Right lung (tissue), 10 donors: ENCODE results near the gene SCN10A. TPM values are rescaled to one million over a fixed set of nuclear protein-coding genes. Genes with fewer than 3 reads are reported as not detected.

Experiments
- DNase-seq, 2 donors: peaks; one replicate each; pipeline ENCODE4 v3.0.0-alpha.2; 2013
- long read RNA-seq, 8 donors: transcript quantifications; one replicate each; lab custom pipeline, GENCODE V29; 2026
- polyA plus RNA-seq, 5 donors: library from polyadenylated mRNA; unstranded; fragments of 120-200 nt; gene quantifications; one replicate each; pipeline versions ENCODE4 v1.2.1 to v1.2.3, GENCODE V29; 2013; ENCODE audit warnings: inconsistent platforms in 1 of 5, low replicate concordance in 1 of 5; ENCODE audit not compliant: insufficient read length in 5 of 5, insufficient read depth in 1 of 5

Gene SCN10A
- not detected for polyA plus RNA-seq
- long read RNA-seq, donor 1 = 0 reads
- long read RNA-seq, donor 2 = 0 reads
- long read RNA-seq, donor 3 = 0 reads
- long read RNA-seq, donor 4 = 0 reads
- long read RNA-seq, donor 5 = 0 reads
- long read RNA-seq, donor 6 = 0 reads
- long read RNA-seq, donor 7 = 0 reads
- long read RNA-seq, donor 8 = 0 reads

DNA sequence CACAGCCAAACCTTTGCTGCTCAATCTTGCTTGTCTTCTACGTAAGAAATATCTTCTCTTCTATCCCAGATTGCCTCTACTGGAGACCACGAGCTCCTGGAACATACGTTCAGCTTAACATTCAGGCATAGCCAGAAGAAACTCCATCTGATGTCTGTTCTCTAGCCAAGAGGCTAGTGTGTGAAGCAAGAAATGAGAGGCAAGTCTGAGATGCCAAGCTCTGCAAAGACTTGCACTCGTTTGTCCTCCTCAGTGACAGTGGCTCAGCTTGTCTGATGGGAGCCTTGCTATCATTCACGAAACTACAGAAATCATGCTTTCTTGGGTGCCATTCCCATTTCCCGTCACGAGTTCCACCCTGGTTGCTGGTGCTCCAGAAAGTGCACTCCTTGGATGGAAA lies at the start of gene SCN10A:
Gene SCN10A, minus strand, starts transcription at position 192 of the 400 bp plus-strand sequence. CDS start 22,207 bp downstream, outside the sequence.
- DNase-seq = no peak

DNA sequence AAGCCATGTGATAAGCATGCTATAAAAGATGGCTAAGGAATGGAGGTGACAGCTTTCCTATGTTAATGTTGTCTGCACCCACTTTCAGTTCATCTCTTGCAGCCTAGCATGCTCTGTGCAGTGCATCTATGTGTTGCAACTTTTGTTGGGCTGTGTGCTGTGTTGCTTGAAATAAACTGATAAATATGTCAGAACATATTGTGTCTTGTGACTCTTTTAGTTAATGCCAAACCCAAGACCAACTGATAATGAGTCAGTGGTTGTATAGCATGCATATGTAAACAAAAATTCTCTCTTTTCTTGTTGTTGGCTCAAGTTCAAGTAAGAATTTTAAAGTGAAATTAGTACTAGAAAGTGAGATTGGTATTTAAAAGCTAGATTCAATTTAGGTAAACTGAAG lies 37.0 kb upstream of the SCN10A start:
- DNase-seq = no peak

DNA sequence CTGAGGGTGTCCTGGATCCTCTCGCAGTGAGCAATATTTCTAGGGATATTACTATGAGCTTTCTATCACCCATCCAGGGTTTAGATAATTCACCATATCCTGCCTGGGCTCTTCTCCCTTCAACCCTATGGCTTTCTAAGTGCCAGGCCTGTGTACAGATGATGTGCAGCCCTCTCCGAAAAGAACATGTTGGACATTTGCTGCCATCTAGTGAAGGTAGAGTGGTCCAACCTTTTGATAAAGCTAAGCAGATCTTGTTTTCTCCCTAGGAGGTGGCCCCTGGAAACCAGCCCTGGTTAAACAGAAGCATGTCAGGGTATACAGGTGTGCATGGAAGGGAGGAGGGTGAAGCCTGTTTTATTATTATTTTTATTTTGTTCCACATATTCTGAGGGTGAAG lies 27.9 kb upstream of the SCN10A start:
- DNase-seq = no peak

DNA sequence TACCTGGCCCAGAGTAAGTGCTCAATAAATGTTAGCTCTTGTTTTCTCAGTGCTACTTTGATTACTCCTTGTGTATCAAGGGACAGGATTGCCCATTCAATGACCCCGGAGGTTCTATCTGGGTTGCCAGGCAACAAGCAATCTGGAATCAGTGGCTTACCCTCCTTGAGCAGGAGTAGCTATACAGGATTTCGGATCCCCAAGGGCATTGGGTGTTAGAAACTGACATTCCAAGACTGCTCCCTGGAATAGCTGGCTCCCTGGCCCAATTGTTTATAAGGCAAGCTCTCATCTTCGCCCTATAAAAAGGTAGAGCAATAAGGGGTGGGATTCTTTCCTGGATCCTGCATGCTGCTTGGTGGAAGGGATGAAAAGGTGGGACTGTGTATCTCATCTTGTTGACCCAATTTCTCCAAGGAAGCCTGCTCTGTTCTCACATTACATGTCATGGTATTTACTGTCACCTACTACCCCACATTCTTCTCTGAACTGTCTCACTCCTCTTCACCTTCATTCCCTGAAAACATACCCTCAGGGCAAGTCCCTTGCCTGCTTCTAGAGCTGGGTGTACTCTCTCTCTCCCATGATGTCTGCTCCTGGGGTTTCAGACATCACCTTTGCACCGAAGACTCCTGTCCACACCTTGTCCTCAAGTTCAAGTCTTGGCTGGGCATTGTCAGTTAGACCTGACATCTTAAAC lies 26.4 kb upstream of the SCN10A start:
- DNase-seq = no peak

DNA sequence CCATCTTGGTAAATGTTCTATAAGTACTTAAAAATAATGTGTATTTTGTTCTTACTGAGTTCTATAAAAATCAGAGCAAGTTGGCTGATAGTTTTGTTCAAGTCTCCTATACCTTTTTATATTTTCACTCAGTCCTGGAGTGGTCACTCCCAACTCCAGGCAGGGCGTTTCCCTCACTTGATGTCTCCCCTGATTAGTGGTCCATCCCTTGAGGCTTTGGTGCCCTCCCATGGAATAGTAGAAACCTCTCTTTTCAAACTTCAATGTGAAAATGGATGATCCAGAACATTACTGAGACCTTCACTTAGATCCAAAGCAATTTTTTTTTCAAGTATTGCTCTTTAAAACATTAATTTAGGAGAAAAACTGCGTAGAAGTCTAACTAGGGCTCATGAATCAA lies 25.0 kb upstream of the SCN10A start:
- no peak for DNase-seq

DNA sequence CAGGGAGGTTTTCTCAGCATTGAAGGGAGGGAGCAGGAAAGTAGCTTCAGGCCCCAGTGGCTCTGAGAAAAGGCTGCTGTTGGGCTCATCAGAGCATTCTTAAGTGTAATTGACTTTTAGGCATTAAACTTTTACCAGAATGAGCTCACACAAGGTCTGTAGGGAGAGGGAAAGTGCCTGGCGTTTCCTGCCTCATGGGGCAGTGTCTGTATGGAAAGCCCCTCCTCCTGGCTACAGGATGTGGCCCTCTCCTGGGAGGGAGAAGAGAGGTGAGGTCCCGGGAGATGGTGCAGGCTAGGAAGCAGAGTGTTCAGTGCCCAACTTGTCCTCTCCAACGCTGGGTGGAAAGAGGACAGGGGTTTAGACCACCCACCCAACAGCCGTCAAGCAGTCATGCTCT lies 21.3 kb upstream of the SCN10A start:
- no peak for DNase-seq

DNA sequence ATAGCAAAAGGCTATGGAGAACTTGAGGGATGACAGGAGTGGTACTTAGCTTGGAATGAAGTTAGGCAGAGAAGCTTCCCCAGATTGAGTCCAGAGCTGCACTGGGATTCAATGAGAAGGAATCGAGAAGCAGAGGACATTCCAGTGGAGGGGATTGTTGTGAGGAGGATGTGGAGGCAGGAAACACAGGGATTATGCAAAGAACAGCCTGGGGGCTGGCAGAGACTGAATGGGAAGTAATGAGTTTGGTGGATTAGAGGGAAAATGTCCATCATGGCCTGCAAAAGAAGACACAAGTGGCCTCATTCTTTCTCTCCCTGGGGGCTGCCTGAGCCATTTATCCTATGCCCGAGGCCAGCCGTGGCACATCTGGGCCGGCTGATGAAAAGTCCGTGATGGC lies 20.5 kb upstream of the SCN10A start:
- no peak for DNase-seq

DNA sequence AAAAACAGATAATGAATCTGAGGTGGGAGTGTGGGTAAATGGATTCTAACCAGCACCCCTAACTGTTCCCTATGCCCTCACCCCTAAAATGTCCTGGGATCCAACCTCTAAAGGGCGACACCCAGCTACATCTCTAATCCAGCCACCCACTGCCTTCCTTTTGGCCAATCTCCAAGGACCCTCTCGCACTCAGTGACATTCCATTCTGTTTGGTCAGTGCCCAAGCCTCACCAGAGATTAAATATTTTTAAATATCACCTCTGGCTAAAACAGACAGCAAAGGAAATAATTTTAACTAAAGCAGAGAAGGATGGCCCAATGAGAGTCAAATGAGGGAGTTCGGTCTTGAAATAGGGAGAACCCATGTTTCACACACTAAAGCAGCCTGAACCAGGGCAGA lies 19.9 kb upstream of the SCN10A start:
- no peak for DNase-seq

DNA sequence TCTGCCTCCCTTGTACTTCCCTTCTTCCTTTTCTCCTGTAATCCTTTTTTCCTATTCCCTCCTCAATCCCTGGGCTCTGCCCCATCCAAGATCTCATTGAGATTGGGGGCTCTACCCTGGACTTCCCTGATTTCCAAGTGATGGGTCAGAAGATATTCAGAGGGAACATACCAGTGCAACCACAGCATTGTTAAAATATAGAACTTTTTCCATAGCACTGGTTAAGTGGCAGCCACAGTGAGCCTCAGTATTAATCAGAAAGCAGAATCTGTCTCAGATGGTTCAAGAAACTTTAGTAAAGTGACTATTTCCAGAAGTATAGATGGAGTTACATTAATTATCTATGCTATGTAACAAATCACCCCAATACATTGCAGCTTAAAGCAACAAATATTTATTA lies 18.7 kb upstream of the SCN10A start:
- DNase-seq = no peak

DNA sequence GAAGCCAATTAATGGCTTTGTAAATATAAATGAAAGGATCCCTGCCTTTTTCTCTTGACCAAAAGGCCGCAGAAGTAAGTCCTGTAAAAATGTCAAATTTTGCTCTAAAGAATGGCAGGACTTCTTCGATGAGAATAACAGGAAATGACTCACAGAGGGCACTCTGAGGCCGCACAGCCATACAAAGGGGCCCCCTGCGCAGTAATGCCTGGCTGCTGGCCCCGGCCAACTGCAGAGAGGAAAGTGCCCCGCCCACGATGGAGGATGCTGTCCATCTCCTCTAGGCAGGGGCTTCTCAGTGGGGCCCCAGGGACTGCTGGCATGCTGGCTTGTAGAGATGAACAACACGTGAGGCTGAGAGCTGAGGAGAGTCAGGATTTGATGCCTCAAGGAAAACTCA lies 18.1 kb upstream of the SCN10A start:
- peak in 1 of 2 donors; percentile 4 for DNase-seq

DNA sequence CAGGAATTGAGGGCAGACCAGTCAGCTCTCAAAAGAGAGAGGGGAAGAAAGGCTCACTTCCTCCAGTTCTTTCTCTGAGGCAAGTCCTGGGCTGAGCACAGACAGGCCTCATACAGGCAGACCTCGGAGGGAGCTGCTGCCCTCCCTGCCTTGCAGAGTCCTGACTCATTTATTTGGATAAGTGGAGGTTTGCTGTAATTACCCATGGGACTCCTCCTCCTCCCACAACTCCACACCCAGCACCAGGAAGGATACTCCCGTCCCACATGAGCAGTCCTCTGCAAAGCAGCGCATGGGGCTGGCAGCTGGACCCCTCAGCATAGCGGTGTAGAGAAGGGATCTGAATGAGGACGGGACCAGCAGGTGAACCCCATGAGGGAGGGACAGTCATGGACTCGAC lies 13.4 kb upstream of the SCN10A start:
- no peak for DNase-seq

DNA sequence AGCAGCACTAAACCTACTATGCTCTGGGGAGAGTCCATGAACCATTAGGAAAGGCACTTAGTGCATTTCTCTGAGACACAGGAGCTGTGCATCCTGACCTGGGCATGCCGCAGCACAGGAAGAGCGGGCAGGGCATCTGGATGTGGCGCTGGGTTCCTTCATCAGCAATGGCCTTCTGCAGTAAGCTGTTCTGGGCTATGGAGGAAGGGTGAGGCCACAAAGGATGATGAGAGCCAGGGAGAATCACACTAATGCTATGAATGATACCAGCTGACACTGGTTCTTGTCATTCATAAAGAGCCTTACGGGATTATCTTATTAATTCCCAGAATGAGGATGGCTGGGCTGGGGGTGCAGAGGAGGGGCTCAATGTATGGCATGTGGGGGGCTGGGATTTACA lies 12.7 kb upstream of the SCN10A start:
- no peak for DNase-seq

DNA sequence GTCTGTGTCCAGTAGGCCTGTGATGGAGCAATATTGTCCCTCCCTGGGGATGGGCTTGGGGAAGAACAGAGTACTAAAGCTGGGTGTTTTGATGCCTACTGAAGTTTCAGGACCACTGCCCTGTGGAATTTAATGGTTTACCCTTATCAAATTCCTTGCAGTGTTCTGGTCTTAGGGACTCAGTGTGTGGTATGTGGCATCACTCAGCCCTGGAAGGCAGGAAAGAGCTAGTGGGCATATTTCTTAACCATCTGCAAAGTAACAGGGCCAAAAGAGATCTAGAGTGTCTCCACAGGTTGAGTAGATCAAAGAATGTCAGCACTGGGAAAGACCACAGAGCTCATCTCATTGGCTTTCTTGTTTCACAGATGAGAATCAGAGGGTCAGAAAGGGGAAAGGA lies 11.8 kb upstream of the SCN10A start:
- DNase-seq = no peak

DNA sequence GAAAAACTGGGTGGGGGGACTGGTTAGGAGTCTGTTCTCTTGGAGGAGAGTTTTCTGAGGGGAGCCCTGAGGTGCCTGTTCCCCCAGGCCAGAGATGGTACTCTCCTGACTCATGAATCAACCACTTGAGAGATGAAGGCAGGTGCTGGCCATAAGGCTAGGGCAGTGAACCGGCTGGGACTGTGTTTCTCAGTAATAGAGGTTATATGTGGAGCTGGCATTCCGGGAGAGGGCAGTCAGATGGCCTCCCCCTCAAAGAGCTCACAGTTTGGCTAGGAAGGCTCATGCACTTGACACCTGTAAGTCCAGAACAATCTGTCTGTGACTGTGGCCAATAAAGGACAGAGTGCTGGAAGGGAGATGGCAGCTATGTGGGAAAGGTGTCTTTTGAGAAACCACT lies 10.0 kb upstream of the SCN10A start:
- no peak for DNase-seq

DNA sequence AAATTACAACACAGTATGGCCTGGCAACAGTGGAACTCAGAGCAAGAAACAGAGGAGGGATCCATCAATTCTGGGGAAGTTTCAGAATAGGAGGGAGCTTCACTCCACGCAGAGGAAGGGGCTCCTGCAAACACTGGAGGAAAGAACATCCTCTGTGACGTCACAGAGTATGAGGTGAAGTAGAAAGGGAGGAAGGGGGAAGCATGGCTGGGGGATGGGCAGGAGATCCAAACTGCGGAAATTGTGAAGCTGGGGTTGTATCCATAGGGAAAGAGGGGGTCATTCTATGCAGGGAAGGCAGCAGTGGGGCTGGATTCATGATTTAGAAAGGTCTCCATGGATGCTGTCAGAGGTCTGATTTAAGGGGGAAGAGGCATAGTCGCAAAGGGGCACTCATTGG lies 8.3 kb upstream of the SCN10A start:
- DNase-seq = no peak

DNA sequence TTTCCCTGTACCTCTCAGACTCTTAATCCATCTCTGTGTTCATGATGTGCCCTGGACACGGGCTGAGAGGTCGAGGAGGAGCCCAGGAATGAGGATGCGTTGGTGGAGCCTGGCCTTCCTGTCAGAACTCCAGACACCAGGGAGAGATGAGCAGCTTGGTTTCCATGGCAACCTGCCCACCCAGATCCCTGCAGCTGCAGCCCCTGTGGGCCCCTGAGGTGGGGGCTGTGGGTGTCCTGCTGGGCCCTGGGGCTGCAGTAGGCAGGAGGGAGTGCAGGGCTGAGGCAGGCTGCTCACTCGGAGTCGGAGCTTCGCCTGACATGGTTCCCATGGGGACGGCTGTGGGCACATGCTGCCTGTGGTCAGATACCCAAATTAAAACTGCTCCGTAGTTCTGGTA lies 7.7 kb upstream of the SCN10A start:
- DNase-seq = no peak

DNA sequence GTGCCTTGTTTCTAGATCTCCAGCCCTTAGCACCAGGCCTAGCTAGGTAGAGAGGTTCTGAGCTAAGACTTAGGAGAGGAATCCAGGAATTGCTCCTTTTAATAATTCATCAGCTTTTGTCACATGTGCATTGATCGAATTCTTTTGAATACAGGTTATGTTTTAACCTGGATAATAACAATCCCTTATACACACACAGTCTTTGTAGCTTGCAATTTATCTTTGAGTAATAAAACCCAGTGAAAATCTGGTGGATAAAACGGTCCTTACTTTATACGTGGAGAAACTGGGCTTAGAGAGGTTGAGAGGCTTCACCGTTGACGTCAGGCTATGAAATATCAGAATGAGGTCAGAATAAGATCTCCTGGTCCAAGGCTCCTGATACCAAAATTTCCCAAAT lies 7.2 kb upstream of the SCN10A start:
- DNase-seq = no peak

DNA sequence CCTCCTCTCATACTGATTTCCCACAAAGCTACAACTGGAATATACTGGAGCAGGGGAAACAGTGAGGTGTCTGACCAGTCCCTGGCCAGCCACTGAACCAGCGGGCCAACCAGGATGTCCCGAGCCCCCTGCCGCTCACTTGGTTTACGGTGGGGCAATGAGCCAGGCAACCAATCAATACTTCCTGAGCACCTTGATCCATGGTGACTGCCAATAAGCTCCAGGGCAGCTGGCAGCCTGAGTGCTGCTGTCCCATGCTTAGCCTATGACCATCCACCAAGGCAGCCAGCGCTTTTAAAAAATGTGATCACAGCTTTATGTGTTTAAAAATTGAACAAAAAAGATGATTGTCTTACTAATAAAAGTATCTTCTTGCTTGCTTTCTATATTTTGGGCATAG lies 4.2 kb downstream of the SCN10A start:
- no peak for DNase-seq

DNA sequence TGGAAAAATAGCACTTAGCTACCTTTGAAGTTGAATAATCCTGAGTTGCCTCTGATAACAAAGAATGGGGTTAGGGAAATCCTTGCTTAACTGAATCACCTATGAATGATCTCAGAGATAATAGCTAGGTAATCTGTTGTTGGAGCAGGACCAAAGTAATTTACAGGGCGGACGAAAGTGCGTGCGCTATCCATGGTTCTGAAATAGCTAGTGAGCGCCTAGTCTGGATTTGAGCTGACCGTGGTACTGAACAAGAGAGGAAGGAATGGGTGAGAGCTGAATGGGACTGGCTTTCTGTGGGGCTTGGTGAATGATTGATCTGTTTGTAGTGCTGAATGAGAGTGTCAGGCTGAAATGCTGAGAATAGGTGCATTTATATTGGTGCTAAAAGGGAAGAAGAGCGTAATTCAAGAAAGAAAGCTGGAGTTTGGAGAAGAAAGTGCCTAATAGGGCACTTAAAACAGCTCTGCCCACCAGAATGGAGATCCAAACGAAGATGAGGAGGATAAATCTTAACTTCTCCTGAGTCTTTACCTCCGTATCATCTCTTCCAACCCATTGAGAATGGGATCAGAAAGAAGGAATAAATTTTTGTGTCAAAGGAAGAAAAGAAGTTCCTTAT lies 10.1 kb downstream of the SCN10A start:
- DNase-seq = peak; percentile 29 to 60

DNA sequence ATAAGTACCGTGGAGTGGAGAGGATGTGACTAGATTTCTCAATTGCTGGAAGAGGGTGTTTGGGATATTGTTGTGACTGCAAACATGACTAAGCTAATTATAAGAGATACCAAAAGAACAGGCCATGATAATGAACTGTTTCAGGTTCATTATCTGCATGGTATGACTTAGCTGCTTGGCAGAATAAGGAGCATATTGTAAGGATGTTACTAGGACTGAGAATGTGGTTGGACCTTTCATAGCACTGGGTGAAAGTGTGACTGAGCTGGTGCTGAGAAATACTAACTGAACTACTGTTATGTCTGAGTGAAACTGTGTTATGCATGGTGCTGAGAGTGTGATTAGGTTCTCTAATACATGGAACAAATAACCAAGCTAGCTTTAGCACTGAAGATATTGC lies 11.0 kb downstream of the SCN10A start:
- DNase-seq = no peak

DNA sequence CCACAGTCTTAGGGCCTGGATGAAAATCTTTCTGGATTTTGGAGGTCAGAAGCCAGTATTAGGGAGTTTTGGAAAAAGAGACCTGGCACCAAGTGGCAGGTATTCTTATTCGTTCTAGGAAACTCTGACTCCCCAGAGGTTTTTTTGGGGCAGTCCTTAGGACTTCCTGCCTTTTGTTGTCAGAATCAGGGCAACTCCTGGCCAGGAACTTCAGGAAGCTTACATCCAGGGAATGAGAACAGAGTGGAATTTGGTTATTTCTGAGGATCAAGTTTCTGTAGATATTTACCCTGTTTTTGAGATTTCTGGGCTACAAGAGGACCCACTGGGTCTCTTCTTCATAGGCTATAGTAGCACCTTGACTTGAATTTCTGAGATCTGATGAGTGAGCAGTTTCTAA lies 15.5 kb downstream of the SCN10A start:
- DNase-seq = no peak

DNA sequence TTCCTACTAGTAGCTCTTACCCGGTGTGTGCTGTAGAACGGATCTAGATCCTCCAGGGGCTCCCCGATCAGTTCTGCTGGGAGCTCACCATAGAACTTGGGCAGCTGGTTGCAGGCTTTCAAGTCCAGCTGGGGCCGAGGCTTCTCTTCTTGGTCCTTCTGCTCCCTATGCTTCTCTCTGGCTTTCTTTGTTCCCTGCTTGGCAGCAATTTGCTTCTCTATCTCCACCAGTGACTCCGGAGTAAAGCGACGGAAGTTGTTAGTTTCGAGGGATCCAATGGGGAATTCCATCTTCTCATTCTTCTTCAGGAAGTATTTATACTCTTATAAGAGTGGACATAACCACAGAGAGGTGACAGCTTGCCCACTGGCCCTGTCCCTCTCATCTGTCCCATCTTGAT lies 22.3 kb downstream of the SCN10A start:
- DNase-seq = no peak

DNA sequence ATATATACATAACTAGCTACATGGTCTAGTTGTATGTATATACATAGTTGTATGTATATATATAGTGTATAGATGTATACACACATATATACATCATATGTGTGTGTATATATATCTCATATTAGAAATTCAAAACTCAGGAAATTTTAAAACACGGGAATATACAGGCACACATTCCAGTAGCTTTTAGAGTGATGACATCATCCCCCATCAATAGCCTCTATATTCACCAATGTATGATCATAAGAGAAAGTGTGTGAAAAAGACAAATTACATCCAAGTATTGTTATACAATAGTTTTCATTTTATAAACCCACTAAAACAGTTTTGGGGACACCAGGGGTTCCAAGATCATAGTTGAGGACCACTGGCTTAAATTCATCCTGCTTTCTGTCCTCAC lies 23.0 kb downstream of the SCN10A start:
- no peak for DNase-seq

DNA sequence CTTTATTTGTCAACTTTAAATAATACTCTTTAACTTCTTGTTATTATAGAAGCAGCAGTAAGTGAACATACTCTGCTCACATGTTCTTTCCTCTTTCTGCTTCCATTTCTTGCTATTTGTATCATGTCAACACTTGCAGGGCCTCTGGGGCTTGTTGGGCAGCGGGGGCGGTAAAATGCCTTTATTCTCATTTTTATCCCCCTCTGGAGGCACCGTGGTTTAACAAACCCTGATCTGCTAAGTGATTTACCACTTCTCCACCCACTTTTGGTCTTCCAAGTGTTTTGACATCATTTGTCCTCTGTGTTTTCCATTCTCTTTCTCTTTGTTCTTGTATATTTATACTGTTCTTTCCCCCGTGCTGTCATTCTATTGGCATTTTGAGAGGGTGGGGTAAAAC lies 33.9 kb downstream of the SCN10A start:
- no peak for DNase-seq
